ENCODE results near the gene RYR3. TPM values are rescaled to one million over a fixed set of nuclear protein-coding genes. Genes with fewer than 3 reads are reported as not detected.

The RYR3 gene
- total RNA-seq, 1 experiment from 2014 or later, result 0.72 TPM

DNA sequence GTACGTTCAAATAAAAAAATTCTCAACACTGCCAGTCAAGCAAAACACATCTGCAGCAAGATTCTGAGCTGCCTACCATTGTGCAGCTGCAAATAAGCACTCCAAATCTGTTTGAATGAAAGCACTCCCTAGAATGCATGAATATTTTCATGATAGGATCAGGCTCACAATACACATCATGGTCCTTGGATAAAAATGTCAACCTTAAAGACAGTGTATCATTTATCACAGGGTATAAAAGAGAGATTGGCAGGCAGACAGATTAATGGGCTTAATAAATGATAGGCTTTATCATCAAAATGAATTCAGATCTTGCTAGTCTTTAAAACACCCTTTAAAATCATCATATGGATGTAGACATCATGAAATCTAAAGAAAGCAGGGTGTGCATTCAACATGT is 9.2 kb downstream of the RYR3 start:
- no peak for DNase-seq (ENCODE audit: low spot score)

DNA sequence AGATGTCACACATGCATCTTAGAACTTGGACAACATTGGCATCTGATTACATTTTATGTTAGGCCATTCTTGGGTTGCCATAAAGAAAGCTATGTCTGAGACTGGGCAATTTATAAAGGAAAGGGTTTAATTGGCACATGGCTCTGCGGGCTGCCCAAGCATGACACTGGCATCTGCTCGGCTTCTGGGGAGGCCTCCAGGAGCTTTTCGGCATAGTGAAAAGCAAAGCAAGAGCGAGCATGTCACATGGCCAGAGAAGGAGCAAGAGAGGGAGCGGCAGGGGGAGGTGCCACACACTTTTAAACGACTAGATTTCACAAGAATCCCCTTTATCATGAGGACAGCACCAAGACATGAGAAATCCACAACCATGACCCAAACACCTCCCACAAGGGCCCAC is 11.3 kb downstream of the RYR3 start:
- DNase-seq (ENCODE audit: low spot score), result no peak

DNA sequence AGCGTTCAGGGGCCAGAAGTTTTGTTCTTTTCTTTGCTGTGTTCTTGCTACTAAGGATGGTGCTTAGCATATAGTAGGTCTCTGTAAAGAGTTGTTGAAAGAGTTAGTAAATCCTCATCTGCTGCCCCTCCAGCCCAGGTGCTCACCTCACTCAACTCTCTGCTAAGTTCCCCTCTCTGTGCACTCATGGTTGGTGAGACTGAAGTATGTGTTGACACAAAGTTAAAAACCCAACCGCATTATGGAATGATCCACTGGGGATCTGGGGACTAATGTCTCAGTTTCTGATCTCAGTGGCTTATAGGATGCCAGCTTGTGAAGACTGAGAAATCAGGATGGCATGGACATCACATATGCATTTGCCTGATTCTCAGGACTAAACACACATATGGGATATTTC is 13.8 kb downstream of the RYR3 start:
- DNase-seq (ENCODE audit: low spot score), result no peak

DNA sequence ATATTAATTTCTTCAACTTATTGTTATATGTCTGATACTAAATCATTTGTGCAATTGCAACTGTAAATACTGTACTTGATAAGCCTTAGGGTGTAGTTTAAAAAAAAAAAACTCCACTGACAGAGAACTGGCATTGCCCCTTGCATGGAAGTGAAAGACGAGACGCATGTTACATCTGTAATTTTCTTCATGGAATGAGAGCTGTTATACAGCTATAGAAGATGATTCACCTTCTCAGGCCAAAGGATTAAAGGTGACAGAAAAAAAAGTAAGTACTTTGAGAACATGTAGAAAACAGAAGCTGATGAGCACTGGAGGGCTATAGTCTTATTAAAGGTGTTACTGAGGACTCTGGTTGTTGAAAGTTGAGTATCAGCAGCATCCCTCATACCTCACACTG is 16.1 kb downstream of the RYR3 start:
- no peak for DNase-seq (ENCODE audit: low spot score)

DNA sequence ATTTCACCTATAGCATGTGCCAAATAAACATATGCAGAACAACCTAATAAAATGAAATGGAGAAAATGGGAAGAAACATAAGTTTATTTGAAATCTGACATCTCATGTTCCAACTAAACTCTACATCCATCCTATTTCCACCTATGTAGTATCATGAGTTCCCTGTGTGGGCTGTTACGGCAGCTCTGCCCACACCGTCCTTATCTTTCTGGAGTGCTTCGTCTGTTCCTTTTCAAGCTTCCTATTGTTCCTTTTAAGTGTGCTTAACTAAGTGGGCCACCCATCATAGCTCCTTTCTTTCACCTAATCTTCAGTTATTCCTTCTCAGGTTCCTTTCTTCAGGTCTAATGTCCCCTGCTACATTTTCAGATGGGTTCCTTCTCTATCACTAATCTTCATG is 17.3 kb downstream of the RYR3 start:
- DNase-seq (ENCODE audit: low spot score), result no peak

DNA sequence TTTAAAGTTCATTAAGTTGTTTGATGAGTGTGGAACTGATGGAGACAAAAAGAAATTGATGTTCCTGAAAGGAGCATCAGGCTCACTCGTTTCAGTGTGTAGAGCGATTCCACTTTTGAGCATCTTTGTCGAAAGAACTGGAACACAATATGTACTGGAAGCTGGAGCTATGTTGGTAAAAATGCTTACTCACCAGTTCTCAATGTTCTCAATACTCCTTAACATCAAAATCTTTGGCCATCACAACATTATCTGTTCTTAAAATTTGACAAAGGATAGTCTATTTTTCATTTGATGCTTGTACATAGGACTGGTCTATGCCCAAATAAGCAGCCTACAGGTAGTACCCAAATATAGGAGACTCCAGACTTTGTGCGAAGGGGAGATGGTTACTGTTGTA is 18.7 kb downstream of the RYR3 start:
- no peak for DNase-seq (ENCODE audit: low spot score)

DNA sequence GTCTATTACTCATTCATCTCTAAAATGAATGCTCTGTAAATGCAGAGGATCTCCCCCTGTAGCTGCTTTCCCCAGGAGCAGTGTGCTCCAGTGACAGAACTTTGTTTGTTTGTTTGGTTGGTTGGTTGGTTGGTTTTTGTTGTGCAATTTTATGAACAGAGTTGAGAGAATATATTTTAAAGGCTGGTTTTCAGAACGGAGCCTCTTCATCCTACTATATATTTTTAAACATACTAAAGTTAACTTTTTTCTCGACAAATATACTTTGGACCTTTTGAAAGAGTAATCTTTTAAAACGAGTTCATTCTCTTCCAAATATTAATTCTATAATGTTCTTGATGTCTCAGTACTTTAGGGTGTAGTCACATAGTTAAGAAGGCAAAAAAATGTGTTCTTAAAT is 20.2 kb downstream of the RYR3 start:
- no peak for DNase-seq (ENCODE audit: low spot score)

DNA sequence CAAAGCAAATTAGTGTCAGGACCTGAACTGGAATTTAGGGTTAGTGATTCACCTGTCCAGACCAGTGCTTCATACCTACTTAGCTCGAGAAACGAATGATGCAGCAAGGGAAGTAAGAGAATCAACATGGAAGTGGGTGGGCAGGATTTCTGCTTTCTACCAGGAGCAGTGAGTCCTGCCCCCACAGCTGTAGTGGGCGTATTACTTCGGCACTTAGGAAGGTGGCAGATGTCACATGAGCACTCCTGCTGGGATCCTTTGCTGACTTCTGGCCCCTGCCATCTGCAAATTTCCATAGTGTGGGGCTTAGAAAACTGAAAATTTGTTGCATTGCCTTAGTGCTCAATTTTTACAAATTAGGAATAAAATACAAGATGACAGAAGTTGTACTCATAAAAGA is 31.2 kb downstream of the RYR3 start:
- no peak for DNase-seq (ENCODE audit: low spot score)

DNA sequence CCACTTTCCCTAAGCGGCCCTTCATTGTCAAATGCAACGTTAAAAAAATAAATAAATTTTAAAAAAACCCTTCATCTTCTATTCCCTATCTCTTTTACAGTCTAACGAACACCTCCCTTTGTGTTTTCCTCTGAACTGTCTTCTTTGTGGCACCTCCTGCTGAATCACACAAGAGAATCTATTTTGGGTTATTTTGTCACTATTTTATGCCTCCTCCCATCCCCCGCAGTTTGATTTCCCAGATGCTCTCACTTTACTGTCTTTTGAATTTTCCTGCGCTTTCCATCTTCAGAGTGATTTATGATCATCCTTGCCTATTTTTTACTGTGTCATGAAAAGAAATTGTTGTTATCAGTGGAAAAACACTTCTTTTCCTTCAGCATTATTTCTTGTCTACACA is 32.5 kb downstream of the RYR3 start:
- DNase-seq (ENCODE audit: low spot score), result no peak

DNA sequence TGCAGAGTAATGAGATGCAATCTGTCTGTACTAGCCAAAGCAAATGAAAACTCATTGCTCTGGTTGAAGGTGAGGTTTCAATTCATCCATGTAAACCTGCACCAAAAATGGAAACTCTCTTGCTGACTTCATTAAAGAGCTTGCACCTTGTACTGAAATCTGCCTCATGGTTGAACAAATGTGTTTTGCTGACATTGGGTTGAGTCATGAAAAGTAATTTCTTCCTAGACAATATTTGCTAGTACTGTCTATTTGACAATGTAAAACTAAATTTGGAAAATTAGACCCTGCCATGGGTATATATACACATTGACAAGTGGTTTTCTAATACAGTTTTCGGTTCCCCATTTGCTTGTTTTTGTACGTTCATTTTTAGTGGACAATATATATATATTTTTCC is 33.3 kb downstream of the RYR3 start:
- DNase-seq (ENCODE audit: low spot score), result no peak

DNA sequence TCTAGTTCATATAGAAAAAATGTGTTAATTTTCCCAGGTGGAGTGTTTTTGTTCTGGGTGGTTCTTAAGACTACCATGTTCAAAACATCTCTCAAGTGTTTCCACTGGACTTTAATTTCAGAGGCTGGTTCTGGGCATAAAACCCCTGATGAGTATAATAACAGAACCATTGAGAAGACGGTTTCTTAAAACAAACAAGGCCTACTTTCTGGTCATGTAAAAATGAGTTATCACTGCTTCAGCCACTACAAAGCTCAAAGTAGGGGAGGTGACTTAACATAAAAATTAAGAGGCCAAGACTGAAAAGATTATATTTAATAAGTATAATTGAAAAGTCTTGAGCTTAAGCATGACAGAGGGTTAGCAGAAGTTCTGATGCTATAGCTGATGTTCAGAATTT is 33.8 kb downstream of the RYR3 start:
- DNase-seq (ENCODE audit: low spot score), result no peak

DNA sequence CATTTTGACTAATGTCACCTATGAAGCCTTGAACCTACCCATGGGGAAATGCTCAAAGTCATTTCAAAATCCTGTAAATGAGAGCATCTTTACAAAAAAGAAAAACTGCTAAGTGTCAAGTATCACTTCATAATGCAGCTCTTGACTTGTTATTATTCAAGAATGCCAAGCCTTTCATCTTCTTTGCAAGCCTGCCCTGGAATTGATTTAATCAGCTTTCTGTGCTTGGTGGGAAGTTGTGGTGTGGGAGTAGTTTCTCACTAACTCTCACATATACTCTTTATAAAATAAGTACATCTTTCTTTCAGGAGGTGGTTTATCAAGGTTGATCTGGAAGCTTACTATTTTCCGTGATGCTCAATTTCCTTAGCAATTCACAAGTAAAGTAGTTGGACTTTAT is 43.6 kb downstream of the RYR3 start:
- no peak for DNase-seq (ENCODE audit: low spot score)

DNA sequence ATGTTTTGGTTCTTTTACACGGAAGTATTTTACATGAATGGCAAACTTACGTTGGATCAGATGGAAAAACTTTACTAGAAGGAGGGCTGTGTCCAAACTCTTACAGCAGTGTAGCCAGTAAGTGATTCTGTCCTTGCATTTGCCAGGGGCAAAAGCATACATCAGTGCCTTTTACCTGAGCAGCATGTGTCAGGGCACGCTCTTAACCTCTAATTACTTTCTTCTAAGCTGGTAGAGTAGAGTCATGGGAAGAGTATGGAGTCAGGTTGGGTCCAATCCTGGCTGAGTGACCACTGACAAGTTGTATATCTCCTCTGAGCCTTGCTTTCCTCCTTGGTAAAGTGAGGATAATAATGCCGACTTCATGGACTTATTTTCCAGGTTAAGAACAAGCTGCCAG is 47.1 kb downstream of the RYR3 start:
- no peak for DNase-seq (ENCODE audit: low spot score)

DNA sequence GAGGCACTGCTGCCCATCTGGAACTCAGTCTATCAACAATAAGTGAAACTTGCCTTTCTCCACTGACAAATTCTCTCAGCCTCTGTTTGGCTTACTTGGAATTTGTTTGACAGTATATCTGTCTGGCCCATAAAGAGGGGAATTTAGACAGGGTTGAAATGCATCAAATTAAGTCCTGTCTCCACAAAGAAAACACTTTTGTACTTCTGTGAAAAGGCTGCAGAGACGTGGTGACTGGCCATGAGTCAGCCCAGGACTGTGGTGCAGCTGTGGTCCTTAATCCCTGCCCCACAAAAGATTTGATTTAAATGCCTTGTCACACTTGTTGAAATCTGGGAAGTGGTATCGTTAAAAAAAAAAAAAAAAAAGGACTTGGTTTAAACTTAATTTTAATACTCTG is 47.5 kb downstream of the RYR3 start:
- peak; percentile 54 for DNase-seq (ENCODE audit: low spot score)

DNA sequence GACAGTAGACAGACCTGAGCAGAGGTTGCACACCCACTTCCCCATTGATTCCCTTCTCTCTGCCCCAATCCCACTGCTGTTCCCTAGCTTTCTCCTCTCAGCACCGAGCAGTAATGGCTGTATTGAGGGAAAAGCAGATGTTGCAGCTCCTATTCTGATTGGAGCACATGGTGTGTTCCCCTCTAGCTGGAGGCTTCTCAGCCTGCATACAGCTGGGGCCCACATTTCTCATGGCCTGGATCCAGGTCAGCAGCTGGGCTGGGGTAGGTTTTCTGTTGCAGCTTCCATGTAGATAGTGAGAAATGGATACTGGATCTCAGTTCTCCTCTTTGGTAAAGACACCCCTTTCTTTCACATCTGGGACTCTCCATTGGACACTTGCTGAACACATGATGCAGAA is 50.1 kb downstream of the RYR3 start:
- DNase-seq (ENCODE audit: low spot score), result no peak

DNA sequence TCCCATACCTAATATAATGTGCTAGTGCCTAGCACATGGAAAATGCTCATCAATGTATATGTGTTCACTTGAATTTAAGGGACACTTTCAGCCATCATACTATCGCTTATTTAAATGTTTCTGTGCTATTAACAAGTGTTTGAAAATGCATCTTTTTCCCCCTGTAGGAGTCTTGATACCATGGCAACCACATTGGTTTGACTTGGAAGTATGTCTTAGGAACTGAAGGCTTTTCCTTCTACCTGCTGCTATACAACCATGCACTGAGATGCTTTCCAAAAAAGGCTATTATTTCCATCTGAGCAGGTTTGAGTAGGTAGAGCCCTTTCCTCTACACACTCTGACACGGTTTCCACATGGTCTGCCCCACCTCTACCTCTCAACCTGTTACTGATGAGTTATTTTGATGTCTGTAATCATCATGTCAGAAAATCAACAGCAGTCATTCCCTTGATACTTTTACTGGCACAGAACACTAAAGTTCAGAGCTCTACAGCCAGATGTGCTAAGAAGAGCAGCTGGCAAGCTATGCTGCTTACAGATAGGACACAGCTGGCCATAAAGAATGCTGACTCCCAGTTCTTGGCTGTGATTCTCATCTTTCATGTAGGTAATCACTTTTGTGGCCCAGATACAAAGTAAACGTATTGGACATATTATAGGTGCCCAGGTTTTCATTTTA is 59.3 kb downstream of the RYR3 start:
- no peak for DNase-seq (ENCODE audit: low spot score)

DNA sequence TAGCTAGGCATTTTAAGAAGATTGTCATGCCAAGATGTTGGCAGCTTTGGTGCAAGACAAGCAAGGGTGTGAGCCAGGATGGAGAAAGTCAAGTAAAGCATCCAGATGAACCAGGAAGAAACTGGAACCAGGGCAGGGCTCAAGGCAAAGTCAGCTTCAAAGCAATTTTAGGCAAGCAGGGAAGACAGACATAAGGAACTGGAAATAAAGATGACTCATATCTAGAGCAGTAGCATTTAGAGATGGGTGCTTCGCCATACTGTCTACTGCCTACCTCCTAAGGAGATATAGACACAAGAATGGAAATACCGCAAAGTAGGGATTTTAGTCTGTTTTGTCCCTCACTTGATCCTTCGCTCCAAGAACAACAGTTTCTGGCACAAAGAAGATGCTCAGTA is 59.9 kb downstream of the RYR3 start:
- DNase-seq (ENCODE audit: low spot score), result no peak

DNA sequence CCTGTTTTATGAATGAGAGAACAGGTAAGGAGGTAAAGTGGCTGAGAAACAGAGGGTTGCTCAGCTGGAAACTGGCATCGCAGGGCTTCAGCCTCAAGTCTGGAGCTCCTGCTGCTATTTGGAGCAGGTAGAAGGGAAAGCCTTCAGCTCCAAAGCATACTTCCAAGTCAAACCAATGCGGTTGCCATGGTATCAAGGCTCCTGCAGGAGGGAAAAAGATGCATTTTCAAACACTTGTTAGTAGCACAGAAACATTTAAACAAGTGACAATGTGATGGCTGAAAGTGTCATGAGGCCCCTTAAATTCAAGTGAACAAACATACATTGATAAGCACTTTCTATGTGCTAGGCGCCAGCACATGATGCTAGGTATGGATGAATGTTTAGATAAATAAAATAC is 60.4 kb downstream of the RYR3 start:
- DNase-seq (ENCODE audit: low spot score), result no peak

DNA sequence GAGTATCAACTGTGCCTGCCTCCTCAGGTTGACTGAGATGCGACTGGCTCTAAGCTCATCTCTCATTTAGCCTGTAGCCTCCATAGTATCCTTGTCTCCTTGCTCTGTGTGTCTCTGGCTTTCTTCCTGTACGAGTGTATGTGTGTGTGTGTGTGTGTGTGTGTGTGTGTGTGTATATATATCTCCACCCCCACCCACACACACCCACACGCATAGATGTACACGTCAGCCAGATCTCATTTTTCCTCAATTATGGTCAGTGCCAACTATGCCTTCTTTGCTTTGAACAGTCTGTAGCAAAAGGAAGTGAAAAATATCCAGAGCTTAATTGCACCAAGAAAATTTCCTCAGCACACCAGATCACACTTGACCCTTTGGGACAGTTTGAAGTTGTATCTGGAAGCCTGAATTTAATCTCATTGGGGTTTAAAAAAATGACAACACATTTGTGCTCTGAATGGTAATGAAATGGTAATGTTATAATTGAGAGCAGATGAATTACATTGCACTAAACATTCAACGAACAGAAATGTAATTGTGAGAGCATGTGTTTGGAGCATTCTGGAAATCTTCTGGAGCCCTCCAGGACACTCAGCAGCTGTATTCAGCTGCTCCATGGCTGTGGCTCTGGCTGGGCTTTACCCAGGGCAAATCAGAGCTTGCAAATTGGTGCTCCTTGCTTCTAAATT is 63.6 kb downstream of the RYR3 start:
- peak; percentile 9 for DNase-seq (ENCODE audit: low spot score)

DNA sequence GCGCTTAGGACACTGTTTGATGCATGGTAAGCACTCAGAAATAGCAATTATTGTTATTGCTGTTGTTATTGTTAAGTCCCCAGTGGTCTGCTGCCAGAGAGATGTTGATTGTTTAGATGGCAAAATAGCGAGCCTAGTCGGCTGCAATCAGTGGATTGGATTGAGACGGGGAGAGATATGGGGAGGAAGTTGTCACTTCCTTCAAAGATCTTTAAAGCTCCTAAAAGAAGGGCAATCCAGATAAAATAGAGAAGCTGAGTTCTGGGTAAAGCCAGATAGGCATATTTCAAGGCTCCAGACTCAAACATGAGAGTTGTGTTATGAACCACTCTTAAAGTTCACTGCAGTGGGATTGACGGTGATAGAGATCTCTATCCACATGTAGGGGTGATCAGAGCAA is 64.5 kb downstream of the RYR3 start:
- DNase-seq (ENCODE audit: low spot score), result no peak

DNA sequence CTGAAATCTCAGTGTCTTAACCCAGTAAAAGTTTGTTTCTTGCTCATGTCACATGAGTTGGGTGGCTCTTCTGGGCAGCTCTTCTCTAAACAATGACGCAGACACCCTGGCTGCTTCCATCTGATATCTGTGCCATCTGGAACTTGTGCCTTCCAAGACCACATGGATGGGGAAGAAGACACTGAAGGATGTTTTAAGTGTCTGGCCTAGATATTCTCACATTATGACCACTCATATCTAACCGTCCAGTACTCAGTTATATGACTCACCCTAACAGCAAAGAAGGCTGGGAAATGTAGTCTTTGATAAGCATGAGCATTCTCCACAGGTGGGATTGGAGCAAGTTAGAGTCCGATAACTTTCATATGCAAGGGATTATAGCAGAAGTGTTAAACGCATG is 66.4 kb downstream of the RYR3 start:
- DNase-seq (ENCODE audit: low spot score), result no peak

DNA sequence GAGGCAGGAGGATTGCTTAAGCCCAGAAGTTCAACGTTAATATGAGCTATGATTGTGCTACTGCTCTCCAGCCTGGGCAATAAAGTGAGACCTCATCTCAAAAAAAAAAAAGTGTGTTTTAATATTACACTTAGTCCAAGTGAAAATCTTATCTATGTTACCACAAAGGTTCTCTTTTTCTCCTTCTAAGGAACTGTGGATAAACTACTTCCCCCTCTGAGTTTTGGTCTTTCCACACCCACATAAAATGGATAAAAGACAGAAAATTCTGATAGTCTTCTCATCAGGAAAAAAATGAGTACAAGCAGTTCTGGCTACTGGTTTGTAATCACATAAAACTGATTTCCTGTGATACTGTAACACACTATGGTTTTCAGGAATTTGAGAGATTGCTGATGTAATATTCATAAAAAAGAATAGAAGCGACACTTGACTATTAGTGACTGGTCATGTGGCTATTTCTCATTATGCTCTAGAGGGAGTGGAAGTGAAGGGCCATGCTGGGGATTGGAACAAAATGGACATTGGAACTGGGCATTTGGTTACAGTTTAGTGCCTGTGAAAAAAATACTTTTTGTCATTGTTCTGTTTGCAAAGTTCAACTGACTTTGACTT is 68.2 kb downstream of the RYR3 start:
- DNase-seq (ENCODE audit: low spot score), result no peak

DNA sequence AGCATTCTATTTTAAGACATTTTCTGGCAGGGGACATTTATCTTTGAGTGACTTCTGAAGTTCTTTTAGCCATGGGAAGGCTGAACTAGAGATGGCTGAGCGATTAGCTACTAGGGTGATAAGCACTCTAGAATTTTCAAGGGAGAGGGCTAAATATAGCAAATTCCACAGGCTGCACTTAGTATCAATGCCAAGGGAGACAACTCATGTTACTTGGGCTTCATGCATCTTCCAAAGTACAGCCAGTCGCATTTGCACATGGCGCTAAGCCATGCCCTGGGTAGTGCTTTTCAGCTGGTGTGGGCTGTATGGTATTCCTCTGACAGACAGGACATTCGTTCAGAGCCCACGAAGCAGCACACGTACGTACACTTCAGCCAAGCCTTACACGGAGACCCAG is 69.6 kb downstream of the RYR3 start:
- no peak for DNase-seq (ENCODE audit: low spot score)

DNA sequence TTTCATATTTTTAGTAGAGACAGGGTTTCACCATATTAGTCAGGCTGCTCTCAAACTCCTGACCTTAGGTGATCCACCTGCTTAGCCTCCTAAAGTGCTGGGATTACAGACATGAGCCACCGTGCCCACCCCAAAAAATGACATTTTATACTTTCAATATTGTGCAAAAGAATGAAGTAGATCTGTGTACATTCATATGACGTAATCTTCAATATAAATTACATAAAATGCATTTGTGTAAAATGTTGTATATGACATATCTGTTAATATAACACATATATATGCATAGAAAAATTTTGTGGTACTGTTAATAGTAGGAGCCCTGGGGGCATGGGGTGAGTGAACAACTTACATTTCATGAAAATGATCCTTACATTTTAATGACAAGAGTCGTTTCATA is 71.7 kb downstream of the RYR3 start:
- no peak for DNase-seq (ENCODE audit: low spot score)
